Stomach smooth muscle (tissue), 2 donors: Measurements from ENCODE around the gene SLCO3A1.
A peak's percentile ranks its signal among the peaks of the same experiment; 100 is the strongest.

Experiments
- H3K27ac ChIP-seq: one replicate; pipeline ENCODE4 v1.7.0; 2013; ENCODE audit warnings: mild to moderate bottlenecking, low read length, inconsistent platforms
- H3K27me3 ChIP-seq, 2 donors: one replicate each; pipeline ENCODE4 v1.7.0; 2013; ENCODE audit warnings: low read length in 2 of 2; ENCODE audit not compliant: insufficient read depth in 2 of 2, control insufficient read depth in 1 of 2
- H3K36me3 ChIP-seq, 2 donors: one replicate each; pipeline ENCODE4 v1.7.0; 2013; ENCODE audit warnings: low read length in 2 of 2; ENCODE audit not compliant: control insufficient read depth in 2 of 2, insufficient read depth in 2 of 2
- H3K4me1 ChIP-seq: one replicate; pipeline ENCODE4 v1.7.0; 2013; ENCODE audit warnings: low read length; ENCODE audit not compliant: control insufficient read depth, insufficient read depth
- H3K4me3 ChIP-seq, 2 donors: one replicate each; pipeline ENCODE4 v1.7.0; 2013; ENCODE audit warnings: low read length in 2 of 2
- H3K9ac ChIP-seq, 2 donors: one replicate each; pipeline ENCODE4 v1.7.0; 2013; ENCODE audit warnings: low read length in 2 of 2, mild to moderate bottlenecking in 1 of 2
- H3K9me3 ChIP-seq, 2 donors: one replicate each; pipeline ENCODE4 v1.7.0; 2013; ENCODE audit warnings: low read length in 2 of 2; ENCODE audit not compliant: control insufficient read depth in 2 of 2
- donor health status: healthy.
- donor health status: Pancreatic carcinoma.

The SLCO3A1 gene

GRCh38 chr15:91853511-91853947 lies at the start of gene SLCO3A1:
SLCO3A1 (plus strand) TSS chr15:91853708.
- Histone ChIP-seq H3K4me1 (peaks cover 37% of the 10 kb centered on the region), H3K9ac (peak within 1 kb of the TSS; percentile 65 to 81), H3K9me3 (no peaks in the 10 kb centered on the region), H3K4me3 (peak within 1 kb of the TSS; percentile 82 to 86), H3K27ac (peak within 1 kb of the TSS; percentile 82), H3K36me3 (no peaks in the 10 kb centered on the region), H3K27me3 (no peaks in the 10 kb centered on the region)

- Histone ChIP-seq H3K4me1 (no peaks in the 10 kb centered on the region), H3K27ac (no peak overlapping the region), H3K27me3 (no peaks in the 10 kb centered on the region), H3K36me3 (no peaks in the 10 kb centered on the region), H3K9me3 (no peaks in the 10 kb centered on the region), H3K4me3 (no peak overlapping the region), H3K9ac (no peak overlapping the region)
Measured at GRCh38 chr15:91807122-91807521, 46.4 kb upstream of the SLCO3A1 start.

- Histone ChIP-seq H3K36me3 (no peaks in the 10 kb centered on the region), H3K9ac (no peak overlapping the region), H3K4me3 (no peak overlapping the region), H3K9me3 (peaks cover 5 to 9% of the 10 kb centered on the region in 2 donors), H3K4me1 (no peaks in the 10 kb centered on the region), H3K27me3 (no peaks in the 10 kb centered on the region), H3K27ac (no peak overlapping the region)
Measured at GRCh38 chr15:91813924-91814323, 39.6 kb upstream of the SLCO3A1 start.

GRCh38 chr15:91816942-91817341 lies 36.6 kb upstream of the SLCO3A1 start:
- H3K4me3 ChIP-seq: no peak overlapping the region
- H3K9ac ChIP-seq: no peak overlapping the region
- no peaks in the 10 kb centered on the region for H3K4me1 ChIP-seq
- peaks cover 5 to 12% of the 10 kb centered on the region in 2 donors for H3K9me3 ChIP-seq
- H3K27ac ChIP-seq: no peak overlapping the region
- no peaks in the 10 kb centered on the region for H3K27me3 ChIP-seq
- no peaks in the 10 kb centered on the region for H3K36me3 ChIP-seq

GRCh38 chr15:91821458-91821857 lies 32.0 kb upstream of the SLCO3A1 start:
- Histone ChIP-seq H3K9ac (no peak overlapping the region), H3K27me3 (no peaks in the 10 kb centered on the region), H3K9me3 (peaks cover 0 to 3% of the 10 kb centered on the region in 2 donors), H3K4me1 (no peaks in the 10 kb centered on the region), H3K27ac (no peak overlapping the region), H3K36me3 (no peaks in the 10 kb centered on the region), H3K4me3 (no peak overlapping the region)

GRCh38 chr15:91824256-91824655 lies 29.3 kb upstream of the SLCO3A1 start:
- Histone ChIP-seq H3K9ac (no peak overlapping the region), H3K4me3 (no peak overlapping the region), H3K9me3 (peaks cover 0 to 3% of the 10 kb centered on the region in 2 donors), H3K27ac (no peak overlapping the region), H3K36me3 (no peaks in the 10 kb centered on the region), H3K27me3 (no peaks in the 10 kb centered on the region), H3K4me1 (no peaks in the 10 kb centered on the region)

GRCh38 chr15:91826443-91826842 lies 27.1 kb upstream of the SLCO3A1 start:
- H3K27me3 ChIP-seq: no peaks in the 10 kb centered on the region
- no peak overlapping the region for H3K4me3 ChIP-seq
- H3K9me3 ChIP-seq: no peaks in the 10 kb centered on the region
- no peak overlapping the region for H3K27ac ChIP-seq
- no peak overlapping the region for H3K9ac ChIP-seq
- H3K36me3 ChIP-seq: no peaks in the 10 kb centered on the region
- H3K4me1 ChIP-seq: no peaks in the 10 kb centered on the region

- Histone ChIP-seq H3K4me1 (no peaks in the 10 kb centered on the region), H3K27me3 (peaks cover 0 to 2% of the 10 kb centered on the region in 2 donors), H3K9me3 (peaks cover 0 to 4% of the 10 kb centered on the region in 2 donors), H3K36me3 (no peaks in the 10 kb centered on the region), H3K27ac (no peak overlapping the region), H3K9ac (no peak overlapping the region), H3K4me3 (no peak overlapping the region)
Measured at GRCh38 chr15:91833056-91833455, 20.5 kb upstream of the SLCO3A1 start.

GRCh38 chr15:91839867-91840266 lies 13.6 kb upstream of the SLCO3A1 start:
- H3K4me3 ChIP-seq: no peak overlapping the region
- no peaks in the 10 kb centered on the region for H3K36me3 ChIP-seq
- H3K27ac ChIP-seq: no peak overlapping the region
- peaks cover 2% of the 10 kb centered on the region in 2 donors for H3K27me3 ChIP-seq
- no peaks in the 10 kb centered on the region for H3K4me1 ChIP-seq
- peaks cover 0 to under 1% of the 10 kb centered on the region in 2 donors for H3K9me3 ChIP-seq
- no peak overlapping the region for H3K9ac ChIP-seq

GRCh38 chr15:91841861-91842260 lies 11.6 kb upstream of the SLCO3A1 start:
- no peak overlapping the region for H3K9ac ChIP-seq
- H3K9me3 ChIP-seq: no peaks in the 10 kb centered on the region
- H3K4me1 ChIP-seq: no peaks in the 10 kb centered on the region
- H3K27me3 ChIP-seq: peaks cover 3 to 5% of the 10 kb centered on the region in 2 donors
- no peak overlapping the region for H3K27ac ChIP-seq
- H3K36me3 ChIP-seq: no peaks in the 10 kb centered on the region
- no peak overlapping the region for H3K4me3 ChIP-seq

- no peak overlapping the region for H3K27ac ChIP-seq
- H3K27me3 ChIP-seq: peaks cover 2 to 5% of the 10 kb centered on the region in 2 donors
- no peaks in the 10 kb centered on the region for H3K9me3 ChIP-seq
- no peaks in the 10 kb centered on the region for H3K36me3 ChIP-seq
- no peak overlapping the region for H3K4me3 ChIP-seq
- no peaks in the 10 kb centered on the region for H3K4me1 ChIP-seq
- H3K9ac ChIP-seq: no peak overlapping the region
Measured at GRCh38 chr15:91844341-91844740, 9.2 kb upstream of the SLCO3A1 start.
